Hippocampal formation (tissue), 2 donors: ENCODE results near the gene INPP5K.

Source experiments
- DNase-seq, 2 donors: peaks; one replicate each; lab custom pipeline; 2025; lab: John Stamatoyannopoulos, UW

The INPP5K gene

DNA sequence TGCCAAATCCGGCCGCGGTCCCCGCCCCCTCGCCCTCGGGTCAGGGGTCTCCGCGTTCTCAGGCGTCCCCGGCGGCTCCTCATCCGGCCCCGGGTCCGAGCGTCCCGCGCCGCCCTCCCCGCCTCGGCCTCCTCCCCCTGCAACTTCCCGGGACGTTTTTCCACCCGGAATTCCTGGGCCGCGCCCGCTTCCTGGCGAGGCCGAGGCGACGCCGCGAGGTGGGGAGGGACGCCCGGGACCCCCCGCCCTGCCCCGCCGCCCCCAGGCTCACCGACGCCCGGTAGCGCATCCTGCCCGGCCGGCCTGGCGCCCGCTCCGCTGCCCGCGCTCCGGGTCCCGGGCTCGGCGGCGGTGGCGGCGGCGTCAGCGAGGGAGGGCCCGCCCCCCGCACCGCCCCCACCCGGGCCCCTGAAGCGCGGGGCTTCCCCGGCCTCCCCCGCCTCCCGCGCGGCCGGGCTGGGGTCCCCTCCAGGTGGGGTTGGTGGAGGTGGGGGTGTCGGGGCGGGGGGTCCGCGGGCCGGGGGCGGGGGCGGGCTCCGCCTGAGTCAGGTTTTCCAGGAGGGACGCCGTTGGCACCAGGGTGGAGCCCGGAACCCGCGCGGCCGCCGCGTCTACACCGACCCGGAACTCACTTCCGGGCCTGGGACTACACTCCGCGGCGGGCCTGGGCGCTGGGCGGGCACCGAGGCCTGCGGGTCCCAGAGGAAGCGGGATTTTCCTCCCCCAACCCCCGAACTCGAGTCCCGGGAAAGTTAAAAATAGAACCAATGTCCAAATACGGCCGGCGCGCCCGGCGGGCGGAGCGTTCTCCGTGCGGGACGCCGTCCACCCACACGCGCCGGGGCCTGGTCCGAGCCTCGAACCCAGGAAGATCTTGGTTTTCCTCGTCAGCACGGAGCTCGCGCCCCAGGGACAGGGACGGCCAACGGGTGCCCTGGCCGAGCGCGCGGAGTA is 30.7 kb downstream of the INPP5K start:
- DNase-seq: no peak

DNA sequence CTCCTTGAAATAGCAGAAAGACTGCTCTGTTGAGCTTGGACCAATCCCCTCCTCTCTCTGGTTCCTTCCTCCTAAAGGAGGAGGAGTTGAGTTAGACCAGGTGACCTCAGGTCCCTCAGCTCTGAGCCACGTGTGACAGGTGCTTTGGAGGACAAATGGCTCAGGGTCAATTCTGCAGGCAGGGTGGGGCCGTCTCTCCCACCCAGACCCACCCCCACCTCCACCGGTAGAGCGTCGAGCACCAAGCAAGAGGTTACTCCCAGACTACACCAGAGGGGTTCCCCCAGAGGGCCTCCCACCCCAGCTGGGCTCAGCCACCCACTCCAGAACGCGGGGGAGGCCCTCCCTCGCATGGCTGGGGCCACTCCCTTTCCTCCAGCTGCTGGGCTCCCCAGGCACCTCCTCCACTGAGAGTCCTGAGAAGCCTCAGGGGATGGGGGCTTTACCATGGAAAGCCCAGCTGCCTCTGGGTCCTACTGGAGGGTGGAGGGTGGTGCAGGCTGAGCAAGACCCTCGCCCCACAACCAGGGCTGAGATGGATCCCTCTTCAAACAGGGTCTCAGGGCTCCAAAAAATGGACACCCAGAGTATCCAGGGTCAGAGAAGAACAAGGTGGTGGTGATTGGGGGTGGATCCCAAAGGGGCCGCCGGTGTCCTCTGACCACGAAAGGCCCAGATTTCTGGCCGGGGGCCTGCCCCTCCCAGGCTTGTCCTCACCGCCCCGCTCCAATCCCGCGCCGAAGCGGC is 31.6 kb downstream of the INPP5K start:
- DNase-seq: no peak

DNA sequence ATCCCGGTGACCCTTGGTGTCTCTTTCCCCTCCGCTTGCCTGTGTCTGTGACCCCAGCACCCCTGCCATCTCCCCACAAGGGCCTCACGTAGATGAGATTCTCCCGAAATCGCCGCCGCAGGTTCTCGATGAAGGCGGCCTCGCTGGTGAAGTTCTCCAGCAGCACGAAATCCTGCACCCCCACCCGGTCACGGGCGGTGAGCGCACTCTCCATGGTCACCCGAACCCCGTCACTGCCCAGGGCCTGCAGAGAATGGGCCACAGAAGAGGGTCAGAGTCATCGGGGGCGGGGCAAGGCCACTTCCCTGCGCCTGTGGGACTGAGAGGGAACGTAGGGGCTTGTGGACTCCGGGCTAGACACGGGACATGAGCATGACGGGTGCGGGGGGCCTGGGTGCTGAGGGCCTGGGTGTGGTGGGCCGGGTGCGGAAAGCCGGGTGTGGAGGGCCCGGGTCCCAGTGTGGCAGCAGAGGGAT is 32.3 kb downstream of the INPP5K start:
- no peak for DNase-seq

DNA sequence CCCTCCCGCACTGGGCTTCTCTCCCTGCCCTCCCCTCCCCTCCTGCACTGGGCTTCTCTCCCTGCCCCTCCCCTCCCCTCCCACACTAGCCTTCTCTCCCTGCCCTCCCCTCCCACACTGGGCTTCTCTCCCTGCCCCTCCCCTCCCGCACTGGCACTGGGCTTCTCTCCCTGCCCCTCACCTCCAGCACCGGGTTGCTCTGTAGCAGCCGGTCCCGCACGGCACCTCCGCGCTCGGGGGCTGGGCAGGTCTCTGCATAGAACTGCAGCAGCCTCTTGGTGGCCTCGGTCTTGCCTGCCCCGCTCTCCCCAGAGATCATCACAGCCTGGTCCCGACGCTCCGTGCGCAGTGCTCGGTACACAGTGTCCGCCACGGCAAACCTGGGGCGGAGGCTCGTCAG is 33.7 kb downstream of the INPP5K start:
- DNase-seq: no peak

DNA sequence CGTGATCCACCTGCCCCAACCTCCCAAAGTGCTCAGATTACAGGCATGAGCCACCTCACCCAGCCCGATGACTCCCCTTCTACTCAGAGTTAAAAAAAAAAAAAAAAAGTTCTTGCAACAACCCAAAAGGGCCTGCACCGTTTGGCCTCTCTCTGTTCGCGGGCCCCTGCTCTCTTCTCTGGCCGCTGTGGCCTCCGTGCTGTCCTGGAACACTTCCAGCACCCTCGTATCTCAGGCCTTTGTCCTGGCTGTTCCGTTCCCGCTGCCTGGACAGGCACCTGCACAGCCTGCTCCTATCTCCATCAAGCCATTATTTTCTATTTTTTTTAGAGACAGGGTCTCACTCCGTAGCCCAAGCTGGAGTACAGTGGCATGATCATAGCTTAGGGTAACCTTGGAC is 34.7 kb downstream of the INPP5K start:
- no peak for DNase-seq

DNA sequence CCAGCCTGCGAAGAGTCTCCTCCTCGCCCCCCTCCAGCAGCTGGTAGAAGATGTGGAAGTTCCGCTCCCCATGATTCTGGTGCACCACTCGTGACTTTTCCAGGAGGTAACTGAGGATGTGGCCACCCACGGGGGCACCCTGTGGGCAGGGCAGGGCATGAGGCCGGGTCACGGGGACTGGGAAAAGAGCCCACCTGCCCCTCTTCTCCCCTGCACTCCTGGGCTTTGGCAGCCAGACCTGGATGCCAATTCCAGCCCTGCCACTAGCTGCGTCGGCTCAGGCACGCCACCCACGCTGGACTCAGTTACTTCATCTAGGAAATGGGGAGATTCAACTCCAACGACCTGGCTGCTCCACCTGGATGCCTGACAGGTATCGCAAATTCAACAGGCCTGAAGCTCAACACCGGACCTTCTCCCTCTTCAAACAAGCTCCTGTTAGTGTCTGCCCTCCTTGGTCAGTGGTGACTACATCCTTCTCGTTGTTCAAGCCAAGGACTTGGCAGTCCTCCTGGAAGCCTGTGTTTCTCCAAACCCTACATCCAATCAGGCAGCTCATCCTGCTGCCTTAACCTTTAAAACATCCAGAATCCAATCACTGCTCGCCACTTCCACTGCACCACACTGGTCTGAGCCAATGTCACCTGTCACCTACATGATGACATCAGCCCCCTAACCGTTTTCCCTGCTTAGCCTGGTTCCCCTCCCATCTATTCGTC is 35.5 kb downstream of the INPP5K start:
- no peak for DNase-seq

DNA sequence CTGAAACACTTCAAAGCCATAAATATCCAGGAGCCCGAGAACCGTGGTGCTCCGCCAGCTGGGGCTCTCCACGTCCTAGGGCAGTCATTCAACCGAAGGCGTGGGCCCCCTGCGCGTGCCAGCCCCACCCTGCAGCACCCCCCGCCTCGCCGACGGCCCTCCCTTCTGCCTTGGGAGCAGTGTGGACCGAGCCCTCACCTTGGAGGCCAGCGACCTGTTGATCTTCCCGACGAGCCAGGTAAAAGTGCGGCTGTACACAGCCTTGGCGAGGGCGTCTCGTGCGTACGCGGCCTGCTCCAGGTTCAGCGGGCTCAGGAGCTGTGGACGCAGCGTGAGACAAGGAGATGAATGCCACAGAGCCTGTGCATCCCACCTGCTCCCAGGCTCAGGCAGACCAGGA is 38.0 kb downstream of the INPP5K start:
- DNase-seq: no peak

DNA sequence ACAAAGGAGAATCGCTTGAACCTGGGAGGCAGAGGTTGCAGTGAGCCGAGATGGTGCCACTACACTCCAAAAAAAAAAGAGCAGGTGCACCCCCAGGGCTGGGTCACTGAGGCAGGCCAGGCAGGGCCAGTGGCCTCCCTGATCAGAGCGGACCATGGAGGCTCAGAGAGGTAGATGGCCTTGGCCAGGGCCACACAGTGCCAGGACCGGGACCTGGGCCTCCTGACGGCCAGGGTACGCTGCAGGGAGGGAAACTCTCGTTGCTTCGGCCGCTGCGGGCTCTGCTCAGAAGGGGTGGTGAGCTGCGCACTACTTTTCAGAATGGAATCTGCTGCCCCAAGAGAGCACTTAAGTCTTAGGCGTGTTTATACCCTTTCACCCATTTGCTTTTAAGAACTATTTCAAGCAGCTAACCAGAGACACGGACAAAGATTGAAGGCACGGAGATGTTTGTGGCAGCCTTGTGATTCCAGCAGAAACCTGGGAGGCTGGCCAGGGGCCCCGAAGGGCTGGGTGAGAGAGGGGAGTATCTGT is 41.0 kb downstream of the INPP5K start:
- DNase-seq: no peak

DNA sequence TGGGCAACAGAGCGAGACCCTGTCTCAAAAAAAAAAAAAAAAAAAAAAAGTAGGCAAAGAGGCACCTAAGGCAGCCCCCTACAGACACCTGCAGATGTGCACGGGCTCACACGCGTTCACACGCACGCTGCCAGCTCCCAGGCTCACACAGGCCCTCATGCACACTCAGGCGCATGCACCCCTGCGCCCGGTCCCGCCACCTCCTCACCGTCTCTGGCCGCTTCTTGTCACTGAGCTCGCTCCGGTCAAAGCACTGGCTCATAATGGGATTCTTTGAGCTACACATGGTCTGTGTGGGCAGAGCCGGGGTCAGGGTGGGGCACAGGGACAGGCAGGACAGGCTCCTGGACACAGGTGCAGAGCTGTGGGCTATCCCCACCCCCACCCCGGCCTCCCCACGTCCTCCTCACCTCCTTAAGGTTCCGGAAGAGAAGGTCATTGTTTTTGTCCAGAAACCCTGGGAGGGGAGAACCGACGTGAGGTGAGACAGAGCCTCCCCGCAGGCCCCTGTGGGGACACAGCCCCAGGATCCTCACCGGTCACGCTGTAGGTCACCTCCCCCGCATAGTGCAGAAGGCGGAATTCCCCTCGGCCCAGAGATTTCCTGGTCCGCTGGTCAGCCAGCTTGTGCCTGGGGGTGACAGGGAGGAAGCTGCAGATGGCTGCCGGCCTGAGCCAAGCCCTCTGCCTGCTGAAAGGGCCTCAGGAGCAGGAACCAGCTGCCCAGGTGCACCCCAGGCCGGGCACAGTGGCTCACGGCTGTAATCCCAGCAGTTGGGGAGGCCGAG is 41.8 kb downstream of the INPP5K start:
- no peak for DNase-seq

DNA sequence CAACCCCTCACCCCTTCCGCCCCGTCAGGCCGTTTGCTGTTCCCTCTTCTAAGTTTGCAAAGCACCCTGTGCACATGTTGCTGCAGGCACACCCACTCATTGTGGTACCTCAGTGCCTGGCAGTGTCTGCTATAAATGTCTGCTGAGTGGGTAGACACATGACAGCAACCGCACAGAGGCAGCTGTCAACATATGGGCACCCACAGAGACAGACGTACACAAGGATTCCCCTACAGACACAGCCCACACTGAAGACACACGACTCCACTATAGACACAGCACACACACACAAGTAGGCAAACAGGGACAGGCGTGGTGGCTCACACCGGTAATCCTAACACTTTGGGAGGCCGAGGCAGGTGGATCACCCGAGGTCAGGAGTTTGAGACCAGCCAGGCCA is 42.6 kb downstream of the INPP5K start:
- peak in 1 of 2 donors; percentile 16 for DNase-seq

DNA sequence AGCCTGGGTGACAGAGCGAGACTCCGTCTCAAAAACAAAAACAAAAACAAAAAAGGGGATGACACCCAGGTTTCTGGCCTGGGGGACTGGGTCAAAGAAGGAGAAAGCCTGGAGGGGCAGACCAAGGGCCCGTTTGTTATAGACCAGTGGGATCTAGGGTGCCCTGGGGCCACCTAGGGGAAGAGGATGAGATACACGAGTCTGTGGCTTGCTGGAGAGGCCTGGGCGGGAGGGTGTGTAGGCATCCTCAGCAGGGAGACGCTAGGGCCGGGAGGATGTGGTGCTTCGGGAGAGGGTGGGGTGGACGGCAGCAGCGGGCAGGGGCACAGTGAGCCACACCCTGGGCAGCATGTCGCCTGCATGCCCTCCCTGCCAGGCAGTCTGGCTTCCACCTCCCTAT is 43.2 kb downstream of the INPP5K start:
- DNase-seq: no peak

DNA sequence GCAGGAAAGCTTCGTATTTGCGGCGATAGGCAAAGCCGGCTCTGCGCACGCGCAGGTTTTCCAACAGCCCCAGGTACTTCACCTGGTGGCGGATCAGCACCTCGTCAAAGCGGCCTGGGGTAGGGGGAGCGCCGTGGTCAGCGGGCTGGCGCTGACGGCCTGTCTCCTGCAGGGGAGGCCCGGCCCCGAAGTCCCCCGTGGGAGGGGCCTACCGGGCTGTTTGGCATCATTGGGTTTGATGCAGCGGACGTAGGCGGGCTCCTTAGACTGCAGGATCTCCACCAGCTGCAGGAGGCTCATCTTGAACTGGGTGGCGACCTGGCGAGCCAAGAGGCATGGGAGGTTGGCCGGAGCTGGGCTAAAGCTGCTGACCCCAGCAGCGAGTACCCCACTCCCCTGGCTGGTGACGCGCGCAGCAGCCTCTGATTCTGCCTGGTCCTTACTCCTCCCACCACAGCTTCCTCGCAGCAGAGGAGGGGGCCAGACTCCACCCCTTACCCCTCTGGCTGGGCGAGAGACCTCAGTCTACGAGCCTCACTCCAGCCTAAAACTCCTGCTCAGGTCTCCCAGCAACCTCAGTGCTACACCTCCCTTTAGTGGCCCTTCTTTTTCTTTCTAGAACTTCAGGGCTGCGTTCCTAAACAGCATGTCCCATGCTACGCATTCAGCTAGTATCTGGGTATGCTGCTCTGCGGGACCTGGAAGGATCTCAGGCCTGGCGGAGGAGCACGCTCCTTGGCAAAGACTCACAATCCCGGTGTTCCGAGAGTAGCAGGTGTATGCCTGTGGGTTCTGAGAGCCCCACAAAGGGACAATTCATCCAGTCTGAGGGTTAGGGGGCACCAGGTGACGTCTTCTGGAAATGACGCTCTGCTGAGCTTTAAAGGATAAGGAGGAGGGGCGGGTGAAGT is 44.2 kb downstream of the INPP5K start:
- no peak for DNase-seq

DNA sequence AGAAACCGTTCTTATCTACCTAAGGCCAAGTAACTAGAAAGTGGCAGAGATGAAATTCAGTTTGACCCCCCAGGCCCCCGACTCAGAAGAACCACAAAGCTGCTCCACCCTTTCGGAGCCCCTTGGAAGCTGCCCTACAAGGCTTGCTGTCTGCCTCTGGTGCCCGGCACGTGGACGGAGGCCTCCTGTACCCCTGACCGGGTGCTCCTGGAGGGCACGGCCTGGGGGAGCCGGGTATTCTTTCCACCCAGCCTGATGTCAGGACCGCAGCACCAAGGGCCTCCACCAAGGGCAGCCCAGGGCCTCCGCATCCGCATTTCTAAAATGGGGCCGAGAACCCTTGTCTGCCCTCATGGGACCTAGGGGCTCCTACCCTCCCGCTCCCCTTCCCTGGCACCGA is 44.9 kb downstream of the INPP5K start:
- no peak for DNase-seq

DNA sequence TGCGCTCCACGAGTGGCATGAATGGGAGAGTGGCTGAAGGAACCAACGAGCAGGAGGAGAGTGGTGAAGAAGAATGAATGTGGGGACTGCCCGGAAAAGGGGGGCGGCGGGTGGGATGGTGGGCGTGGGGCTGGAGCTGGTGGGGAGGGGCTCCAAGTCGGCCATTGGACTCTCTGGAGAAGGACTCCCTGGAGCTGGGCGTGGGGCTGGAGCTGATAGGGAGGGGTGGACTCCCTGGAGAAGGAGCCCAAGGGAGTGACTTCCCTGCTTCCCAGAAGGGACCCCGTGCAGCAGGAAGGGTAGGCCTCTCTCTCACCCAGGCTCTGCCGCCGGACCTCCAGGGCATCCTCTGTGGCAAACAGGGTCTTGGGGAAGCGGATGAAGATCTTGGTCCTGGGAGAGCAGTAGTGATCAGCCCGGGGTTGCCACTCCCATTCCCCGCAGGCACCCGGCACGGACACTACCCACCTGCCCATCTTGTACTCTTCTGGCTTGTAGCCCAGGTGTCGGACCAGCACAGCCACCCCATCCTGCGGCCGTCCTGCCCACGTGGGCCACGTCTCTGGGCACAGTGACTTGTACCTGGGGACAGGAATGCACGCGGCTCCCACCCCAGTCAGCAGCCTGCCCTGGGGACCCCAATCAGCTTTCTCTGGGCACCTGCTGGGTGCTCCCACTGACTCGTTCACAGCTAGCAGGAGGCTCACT is 45.5 kb downstream of the INPP5K start:
- no peak for DNase-seq

DNA sequence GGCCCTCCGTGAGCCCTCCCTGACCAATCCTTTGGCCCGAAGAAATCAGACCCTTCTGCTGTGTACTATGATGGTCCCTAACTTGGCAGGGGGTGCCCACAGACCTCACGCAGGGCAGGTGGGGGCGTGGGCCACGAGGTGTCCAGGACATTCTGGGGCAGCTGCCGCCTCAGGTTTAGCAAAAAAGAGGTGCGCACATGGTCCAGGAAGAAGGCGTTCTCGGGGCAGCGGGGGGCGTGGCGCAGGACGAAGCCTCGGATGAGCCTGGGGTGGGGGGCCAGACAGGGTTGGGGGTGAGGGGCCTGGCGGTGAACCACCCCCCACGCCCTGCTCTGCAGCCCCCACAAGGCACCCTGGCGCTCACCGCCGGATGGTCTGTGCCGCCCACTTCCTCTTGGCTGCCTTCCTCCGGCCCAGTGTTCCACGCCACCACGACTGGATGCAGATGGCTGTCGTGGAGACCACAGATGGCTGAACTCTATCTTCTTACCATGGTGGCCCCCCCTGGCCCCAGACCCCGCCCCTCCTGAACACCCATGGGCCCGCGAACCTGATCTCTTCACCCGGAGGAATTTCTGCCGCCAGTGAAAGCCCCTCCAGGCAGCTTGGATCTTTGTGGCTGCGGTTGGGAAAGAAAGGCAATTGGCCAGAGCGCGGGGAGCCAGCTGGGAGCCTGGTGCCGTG is 46.2 kb downstream of the INPP5K start:
- DNase-seq: no peak

DNA sequence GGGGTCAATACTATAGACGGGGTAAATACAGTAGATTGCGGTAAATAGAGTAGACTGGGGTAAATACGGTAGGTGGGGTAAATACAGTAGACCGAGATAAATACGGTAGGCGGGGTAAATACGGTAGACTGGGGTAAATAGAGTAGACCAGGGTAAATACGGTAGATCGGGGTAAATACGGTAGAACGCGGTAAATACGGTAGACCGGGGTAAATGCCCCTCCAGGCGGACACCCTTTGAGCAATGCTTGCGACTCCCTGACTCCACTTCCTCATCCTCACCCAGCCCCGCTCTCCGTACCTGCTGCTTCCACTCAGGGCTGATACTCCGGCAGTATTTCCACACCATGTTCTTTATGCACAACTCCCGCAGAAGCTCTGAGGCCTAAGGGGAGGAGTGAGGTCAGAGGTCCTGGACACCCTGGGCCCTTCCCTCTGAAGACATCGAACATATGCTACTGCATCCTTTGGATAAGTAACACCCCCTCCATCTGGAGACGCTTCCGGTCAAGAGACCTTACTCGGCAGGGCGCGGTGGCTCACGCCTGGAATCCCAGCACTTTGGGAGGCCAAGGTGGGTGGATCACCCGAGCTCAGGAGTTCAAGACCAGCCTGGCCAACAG is 47.1 kb downstream of the INPP5K start:
- no peak for DNase-seq

DNA sequence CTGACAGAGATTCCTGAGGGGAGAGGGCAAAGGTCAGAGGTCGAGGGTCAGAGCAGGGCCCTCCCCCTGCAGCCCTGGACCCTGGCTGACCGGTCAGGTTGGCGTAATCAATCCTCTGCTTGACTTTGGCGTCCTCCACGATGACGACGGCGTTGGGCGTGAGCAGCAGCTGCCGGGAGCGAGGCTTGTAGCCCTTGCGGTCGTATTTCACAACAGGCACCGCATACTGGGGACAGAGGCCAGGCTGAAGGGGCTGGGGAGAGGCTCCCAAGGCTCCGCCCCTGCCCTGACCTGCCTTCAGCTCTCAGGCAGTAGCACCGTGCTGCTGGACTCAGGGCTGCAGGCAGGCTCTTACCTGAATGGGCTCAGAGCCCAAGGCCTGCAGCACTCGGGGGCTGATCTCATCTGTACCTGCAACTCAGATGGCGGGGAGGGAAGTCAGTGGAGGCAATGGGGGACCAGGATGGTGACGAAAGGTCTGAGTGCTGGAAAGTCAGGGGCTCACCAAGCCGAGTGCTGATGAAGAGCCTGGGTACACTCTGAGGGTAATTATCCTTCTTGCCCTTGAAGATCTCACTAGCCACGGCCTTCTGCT is 48.4 kb downstream of the INPP5K start:
- DNase-seq: no peak

DNA sequence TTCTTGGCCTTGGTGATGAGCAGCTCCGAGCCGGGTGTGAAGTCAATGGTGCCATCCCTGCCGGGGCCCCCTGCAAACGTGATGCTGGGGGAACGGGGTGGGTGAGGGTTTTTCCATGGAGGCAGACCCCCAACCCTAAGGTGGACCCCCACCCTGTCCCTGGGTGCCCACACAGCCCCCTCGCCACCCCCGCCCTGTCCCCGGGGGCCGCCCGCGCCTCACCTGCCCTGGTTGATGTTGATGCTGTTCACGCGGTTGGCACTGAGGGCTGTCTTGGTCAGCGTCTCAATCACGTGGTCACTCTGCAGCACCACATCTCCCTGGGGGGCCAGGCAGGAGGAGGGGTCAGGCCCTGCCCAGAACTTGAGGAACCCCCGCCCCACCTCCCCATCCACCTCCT is 49.2 kb downstream of the INPP5K start:
- DNase-seq: no peak
